CD1c-positive myeloid dendritic cell (primary cell): Measurements from ENCODE around the gene ABCA13.
"Not testable (repeated sequence)": the region's sequence is repeated elsewhere in the genome, so short reads cannot be mapped to it uniquely, and the experiment has no call there.

Experiments used
- DNase-seq: peaks from one replicate; pipeline ENCODE4 v3.0.0-alpha.2; 2016; ENCODE audit errors: extremely low spot score

Gene ABCA13

DNA sequence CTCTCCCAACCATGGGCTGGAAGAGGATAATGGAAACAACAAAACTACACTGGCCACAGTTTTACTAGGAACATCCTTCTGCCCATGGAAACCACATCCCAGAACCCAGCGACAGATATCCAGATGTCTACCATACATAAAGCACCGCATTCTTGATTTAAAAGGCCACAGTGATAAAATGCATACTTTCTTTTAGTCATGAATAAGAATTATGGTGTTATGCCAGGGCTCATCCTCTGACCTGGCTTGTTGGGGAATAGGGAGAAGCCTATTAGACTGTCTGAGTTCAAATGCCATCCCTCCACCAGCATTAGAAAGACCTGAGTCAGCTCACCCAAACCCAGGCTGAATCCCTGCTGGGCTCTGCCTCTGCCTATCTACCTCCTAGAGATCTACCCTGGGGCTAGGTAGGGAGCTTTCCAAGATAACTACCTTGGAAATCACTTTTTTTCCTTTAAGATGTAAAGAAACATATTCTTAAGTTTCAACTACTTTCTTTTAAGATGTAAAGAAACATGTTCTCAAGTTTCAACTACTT lies 5.2 kb downstream of the ABCA13 start:
- no peak for DNase-seq

DNA sequence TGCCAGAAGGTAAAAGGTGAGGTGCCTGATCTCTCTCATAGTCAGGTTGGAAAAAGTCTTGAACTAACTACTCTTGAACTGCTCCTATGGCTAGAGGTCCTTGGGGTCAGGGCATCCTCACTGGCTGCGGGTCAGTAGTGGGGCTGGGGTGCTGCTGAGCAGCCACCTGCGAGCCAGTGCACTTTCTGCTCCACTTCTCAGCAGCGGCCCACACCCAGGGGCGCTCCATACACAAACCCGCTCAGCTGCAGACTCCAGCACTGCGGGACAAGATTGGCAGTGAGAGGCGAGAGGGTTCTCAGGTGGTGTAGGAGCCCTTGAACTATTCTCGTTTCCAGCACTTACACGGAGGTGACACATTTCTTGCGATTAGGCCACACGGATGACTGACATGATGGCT lies 6.0 kb downstream of the ABCA13 start:
- DNase-seq, result no peak

DNA sequence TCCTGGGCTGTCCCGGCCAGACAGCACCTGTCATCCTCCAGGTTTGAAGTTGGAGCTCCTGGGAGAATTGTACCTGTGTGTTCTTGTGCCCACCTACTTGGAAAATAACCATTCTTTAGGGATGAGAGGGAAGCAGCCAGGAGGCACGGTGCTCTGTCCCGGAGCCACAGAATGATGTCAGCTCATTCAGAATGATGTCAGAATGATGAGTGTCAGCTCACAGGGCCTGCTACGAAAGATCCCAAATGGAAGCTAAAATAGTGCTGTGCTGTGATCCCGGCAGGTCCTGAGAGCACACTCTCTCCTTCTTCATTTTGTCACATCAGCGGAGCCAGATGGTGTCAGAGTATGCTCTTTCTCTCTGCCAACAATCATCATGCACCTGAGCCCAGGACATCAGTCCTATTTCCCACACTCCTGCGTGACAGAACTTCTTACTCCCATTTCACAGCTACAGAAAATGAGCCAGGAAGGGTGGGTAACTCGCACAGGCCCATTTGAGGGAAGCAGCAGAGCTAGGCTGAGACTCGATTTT lies 8.3 kb downstream of the ABCA13 start:
- no peak for DNase-seq

DNA sequence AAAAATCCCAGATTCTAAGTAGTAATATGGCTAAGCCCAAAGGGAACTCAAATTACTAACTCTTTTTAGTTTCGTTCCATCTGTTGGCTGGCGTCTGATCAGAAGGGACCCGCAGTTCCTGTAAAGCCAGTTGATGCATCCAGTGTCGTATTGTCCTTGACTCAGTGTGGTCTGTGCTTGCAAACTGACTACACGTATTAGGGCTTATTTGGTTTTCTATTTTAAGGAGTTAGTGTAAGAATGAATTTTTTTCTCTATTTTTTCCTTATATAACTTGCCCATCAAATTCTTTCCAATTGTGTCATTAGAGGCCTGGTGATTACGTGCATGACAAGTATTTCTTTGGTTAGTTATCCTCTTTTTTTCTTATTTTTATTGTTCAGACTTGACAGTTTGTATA lies 9.7 kb downstream of the ABCA13 start:
- no peak for DNase-seq

DNA sequence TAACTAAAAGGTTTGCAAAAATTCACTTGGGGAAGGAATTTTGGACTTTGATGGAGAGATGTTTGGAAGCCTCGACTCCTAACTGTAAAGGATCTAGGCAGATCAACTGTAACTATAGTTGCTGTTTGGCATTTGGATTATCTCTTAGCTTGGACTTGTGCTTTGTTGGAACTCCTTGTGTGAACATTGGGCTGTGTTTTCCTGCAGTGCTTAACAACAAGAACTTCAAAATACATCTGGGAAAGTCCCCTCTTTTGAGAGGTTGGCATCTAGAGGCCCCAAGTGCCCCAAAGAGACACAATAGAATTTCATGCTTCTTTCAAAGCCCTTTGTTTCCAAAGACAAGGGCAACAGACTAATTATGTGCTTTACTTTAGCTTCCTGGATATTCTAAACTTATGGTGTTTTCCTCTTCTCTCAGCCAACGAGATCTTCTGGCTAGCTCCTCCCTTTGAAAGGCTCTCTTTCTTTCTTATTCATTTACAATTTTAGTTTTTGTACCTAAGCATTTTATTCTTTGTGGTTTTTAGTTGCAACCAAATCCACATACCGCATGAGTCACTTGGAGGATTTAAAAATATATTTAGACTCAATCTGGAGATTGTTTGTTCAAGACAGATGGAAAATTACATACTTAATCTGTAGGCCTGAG lies 11.6 kb downstream of the ABCA13 start:
- DNase-seq, result no peak

DNA sequence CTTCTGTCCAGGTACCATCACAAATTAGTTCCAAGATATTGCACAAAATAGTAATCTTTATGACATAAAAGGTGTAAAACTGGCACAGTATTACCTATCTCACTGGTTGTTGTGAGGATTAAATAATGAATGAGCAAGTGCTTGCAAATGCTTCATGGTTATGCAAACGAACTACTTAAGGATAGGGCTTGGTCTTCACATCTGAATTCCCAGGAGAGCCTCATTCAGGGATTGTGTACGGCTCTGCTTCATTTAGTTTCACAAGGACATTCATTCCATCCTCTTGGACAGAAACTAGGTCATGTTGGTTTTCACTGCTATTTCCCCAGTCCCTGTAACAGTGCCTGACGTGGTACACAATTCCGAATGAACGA lies 12.1 kb downstream of the ABCA13 start:
- DNase-seq, result no peak

DNA sequence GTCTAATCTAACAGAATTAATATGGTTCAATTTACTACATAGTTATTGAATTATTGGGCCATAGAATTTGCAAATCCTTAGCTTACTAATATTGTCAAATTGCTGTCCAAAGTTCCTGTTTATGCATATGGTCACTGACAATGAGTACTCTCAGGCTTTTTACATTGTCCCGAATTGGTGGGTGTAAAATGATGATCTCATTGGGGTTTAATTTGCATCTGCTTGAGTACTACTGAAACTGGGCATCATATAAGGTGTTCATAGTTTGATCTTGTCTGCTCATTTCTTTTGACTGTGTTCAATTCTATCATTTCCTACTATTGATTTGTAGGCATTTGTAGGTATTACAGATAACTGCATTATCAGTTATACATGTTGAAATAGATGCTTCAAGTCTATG lies 12.7 kb downstream of the ABCA13 start:
- no peak for DNase-seq

DNA sequence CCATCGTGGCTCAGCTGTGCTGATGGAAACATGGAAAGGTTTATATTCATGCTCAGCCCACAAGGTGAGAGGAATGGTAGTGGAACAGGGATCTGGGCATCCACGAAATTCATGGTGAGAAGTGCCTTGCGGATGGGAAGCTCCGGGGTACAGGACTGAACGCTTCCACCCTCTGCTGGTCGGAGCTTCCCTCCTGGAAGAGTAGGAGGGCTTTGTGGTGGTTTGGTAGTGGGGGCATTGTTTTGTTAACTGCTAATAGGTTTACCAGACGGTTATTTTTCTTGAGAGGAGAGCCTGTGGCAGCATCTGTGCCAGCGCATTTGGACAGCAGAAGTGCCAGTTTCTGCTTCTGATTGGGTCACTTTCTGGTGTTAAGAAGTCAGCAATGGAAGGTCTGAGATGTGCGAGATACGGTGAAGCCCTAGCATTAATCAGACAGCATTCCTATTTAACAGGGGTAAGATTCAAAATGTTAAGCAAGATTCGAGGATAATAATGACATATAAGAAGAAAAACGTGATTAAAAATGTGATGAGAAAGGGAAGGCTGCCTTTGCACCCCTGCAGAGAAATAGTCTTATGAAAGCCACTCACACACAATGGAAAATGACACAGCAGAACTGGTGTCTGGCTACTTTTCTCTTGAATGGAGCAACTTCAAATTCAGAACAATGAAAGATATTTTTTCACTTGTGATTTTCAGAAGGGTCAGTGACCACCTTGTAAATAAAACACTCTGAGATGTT lies 17.7 kb downstream of the ABCA13 start:
- DNase-seq, result no peak

DNA sequence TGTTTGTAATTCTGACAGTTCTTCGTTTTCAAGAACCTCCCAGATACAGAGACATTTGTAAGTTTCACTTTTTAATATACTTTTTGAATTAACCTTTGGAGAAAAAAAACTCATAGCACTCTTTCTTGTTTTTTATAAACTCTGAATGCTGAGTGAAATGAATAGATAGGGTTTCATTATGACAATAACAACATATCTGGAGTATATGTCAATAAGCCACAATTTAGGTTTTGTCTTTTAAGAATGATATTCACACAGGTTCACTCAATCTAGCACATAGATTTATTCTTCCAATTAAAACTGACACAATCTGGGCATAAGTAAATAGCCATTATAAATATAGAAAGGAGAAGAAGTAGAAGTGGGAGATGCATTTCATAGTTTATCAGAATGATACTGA lies 21.7 kb downstream of the ABCA13 start:
- no peak for DNase-seq

DNA sequence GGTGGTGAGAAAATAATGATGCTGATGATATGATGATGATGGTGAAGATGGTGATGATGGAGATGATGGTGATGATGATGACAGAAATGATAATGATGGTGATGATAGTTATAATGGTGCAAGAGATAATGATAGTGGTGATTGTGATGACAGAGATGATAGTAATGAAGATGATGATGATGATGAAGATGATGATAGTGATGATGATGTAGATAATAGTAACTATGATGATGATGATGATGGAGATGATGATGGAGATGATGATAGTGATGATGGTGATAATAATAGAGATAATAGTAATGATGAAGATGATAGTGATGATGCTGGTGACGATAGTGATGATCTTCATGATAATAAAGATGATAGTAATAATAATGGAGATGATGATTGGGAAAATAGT lies 22.2 kb downstream of the ABCA13 start:
- DNase-seq, result no peak

DNA sequence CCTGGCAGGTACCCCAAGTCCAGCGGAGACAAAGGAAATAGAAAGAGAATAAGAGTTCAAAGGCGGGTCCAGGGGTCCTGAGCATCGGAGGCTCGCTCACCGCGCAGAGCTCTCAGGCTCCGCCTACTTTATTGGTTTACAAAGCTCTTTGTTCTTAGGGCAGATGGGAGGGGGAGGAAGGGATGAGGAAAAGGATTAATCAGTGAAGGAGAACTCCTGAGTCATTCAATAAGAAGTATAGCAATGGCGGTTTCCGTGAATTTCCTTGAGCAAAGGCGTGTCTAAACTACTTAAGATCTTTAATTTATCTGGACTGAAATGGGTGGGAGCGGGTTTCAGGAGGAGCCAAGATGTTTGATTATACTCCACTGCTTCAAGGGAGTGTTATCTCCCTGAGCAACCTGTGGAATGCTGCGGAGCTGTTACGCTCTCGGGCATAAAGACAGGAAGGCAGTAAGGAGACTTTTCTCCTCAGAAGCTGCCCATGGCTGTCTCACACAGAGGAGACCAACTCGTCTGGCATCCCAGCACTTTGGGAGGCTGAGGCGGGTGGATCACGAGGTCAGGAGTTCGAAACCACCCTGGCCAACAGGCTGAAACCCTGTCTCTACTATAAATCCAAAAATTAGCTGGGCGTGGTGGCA lies 29.8 kb downstream of the ABCA13 start:
- not testable (repeated sequence) for DNase-seq

DNA sequence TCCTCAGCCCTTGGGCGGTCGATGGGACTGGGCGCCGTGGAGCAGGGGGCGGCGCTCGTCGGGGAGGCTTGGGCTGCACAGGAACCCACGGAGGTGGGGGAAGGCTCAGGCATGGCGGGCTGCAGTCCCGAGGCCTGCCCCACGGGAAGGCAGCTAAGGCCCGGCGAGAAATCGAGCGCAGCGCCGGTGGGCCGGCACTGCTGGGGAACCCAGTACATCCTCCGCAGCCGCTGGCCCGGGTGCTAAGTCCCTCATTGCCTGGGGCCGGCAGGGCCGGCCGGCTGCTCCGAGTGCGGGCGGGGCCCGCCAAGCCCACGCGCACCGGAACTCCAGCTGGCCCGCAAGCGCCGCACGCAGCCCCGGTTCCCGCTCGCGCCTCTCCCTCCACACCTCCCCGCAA lies 31.7 kb downstream of the ABCA13 start:
- not testable (repeated sequence) for DNase-seq

DNA sequence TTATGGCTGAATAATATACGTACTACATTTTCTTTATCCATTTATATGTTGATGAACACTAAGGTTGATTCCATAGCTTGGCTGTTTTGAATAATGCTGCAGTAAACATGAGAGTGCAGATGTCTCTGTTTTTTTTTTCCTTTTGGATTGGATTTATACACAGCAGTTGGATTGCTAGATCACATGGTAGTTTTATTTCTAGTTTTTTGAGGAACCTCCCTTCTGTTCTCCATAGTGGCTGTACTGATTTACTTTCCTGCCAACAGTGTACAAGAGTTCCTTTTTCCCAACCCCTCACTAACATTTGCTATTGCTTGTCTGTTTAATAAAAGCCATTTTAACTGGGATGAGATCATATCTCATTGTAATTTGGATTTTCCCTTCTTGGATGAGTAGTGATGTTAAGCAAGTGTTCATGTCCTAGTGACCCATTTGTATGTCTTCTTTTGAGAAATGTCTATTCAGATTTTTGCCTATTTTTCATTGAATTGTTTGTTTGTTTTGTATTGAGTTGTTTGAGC lies 36.0 kb downstream of the ABCA13 start:
- no peak for DNase-seq

DNA sequence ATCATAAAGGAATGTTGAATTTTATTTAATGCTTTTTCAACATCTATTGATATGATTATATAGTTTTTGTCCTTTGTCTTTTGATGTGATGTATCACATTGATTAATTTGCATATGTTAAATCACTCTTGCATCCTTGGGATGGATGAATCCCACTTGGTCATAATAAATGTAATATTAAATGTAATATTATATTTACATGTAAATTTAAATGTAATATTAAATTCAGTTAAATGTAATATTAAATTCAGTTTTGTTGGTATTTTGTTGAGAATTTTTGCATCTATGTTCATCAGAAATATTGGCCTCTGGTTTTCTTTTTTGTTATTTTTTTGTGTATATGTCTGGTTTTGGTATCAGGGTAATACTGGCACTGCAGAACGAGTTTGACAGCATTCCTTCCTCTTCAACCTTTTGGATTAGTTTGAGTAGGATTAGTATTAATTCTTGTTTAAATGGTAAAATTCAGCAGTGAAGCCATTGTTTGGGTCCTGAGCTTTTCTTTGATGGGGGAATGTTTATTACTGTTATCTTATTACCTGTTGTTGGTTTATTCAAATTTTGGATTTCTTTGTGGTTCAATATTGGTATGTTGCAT lies 37.8 kb downstream of the ABCA13 start:
- no peak for DNase-seq

DNA sequence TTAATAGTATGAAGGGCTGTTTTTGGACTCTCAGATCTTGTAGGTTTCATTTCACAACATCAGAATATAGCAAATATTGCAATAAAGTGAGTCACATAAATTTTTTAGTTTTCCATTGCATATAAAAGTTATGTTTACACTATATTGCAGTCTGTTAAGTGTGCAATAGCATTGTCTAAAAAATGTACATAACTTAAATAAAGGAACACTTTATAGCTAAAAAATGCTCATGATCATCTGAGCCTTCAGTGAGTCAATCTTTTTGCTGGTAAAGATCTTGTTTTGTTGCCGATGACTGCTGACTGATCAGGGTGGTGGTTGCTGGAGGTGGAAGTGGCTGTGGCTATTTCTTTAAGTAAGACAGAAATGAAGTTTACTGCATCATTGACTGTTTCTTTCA lies 42.0 kb downstream of the ABCA13 start:
- no peak for DNase-seq

DNA sequence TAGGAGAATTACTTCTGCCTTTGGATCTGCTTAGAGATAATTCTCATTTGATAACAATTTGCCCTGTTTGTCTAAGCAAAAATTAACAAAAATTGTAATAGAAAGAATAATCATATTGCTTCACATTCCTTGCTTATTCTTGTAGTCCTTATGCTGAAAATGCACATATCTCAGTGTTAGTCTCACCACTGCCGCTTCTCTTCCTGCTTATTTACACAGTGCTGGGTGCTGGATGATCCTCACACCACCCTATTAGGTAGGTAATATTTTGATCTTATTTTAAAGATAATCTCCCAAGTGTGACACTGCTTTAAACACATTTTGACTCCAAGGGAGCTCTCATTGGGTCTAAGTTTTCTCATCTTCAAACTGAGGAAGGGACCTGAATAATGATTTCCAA lies 46.0 kb downstream of the ABCA13 start:
- DNase-seq, result no peak

DNA sequence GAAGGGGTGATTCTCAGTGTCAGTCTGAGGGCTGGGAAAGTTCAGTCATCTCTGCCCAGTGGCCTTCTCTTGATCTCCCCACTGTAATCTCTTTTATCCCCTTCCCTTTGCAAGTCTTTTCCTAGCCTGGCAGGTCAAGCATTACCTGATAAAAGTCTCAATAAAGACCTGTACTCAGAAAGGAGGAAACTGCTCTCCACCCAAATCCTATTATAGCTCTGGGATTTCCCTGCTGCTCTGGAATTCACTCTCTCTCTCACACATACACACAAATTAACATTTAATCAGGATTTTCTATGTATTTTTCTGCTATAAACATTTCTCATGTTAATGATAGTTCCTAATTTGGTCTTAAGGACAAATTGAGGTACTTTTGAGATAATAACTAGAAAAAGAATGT lies 46.5 kb downstream of the ABCA13 start:
- DNase-seq, result no peak

DNA sequence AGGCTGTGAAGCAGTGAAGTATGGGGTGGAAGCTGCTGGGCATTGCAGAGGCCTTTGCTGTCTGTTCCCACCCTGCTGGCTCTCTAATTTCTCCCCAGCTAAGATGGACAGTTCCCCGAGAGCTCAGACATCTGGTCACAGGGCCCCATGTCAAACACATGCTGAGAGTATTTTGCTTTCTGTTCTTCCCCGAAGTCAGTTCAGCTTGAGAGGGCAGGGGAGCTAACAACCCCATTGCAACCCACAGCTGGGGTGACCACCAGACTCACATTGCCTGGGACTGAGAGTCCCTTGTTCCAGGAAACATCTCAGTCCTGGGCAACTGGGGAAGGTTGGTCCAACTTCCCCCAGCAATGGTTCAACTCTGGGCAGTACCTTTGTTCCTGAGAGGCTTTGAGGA lies 52.8 kb downstream of the ABCA13 start:
- no peak for DNase-seq

DNA sequence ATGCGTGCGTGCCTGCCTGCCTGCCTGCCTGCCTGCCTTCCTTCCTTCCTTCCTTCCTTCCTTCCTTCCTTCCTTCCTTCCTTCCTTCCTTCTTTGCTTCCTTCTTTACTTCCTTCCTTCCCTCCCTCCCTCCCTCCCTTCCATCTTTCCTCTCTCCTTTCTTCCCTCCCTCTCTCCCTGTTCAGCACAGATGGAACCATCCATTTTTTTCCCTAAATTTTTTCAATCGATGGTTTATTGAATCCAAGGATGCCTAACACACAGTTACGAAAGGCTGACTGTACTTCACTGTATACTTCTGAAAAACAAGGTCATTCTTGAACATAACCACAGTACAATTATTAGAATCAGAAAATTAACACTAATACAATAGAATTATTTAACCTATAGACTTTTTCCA lies 53.8 kb downstream of the ABCA13 start:
- DNase-seq, result no peak

DNA sequence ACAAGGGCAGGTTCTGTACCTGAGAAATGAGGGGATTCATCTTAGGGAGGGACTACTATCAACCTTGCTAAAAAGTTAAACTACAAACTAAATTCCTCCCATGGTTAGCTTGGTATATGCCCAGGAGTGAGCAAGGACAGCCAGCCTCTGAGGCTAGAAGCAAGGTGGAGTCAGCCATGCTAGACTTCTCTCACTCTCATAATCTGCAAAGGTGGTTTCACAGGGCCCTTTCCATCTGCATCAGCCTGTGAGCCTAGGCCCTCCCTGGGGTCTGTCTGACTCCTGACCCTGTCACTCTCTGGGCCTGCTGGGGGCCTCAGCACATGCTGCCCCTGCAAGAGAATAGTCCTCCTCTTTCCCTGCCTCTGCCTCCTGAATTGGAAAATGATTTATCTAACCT lies 66.1 kb downstream of the ABCA13 start:
- DNase-seq, result no peak

DNA sequence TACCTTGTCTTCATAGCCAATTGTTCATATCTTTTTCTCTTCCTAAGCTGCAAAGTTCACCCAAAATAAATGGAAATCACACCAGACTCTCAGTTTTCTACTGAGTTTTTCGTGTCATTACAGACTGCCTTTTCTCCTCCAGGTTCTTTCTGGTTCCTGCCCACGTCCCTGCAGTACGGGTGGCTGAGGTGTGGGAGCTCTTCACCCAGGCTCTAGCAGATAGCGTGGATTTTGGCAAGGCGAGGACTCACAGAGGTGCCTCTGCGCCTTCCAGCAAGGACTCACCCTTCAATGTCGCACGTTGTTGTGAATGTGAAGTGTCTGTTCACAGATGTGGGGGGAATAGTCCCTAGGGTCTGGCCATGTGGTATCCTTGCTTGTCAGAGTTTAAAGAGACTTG lies 71.6 kb downstream of the ABCA13 start:
- DNase-seq, result no peak

DNA sequence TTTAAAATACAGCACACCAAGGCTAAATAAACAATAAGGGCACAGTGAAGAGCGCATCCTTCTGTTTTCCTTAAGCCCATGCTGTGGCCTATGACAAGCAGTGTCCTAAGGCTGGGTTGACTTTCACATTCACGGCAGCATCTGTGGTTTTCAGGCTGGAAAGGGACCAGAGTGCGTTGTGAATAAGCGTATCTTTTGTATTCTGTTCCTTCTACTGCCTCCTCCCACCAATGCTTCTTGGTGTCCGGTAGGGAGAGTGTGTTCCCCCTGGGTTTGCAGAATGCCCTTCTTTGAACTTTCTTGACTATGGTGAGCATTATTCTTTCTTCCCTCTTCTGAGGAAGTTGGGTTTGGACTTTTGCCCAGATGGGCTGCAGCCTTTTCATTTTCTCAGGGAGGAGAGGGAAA lies 73.6 kb downstream of the ABCA13 start:
- peak; percentile 64 for DNase-seq
